Calu3 (cell line): ENCODE measurements around the gene NPW. TPM values are rescaled to one million over a fixed set of nuclear protein-coding genes. Genes with fewer than 3 reads are reported as not detected.
"Not testable (repeated sequence)": the region's sequence is repeated elsewhere in the genome, so short reads cannot be mapped to it uniquely, and the experiment has no call there.

Source experiments
- BruUV-seq: library from RNA; stranded (reverse); fragments of 400-500 nt; replicated peaks from 2 replicates; lab custom pipeline; 2021; lab: Mats Ljungman, UMichigan
- CTCF ChIA-PET: fragments of 300-600 bp; sonication (Branson Sonifier 250); formaldehyde crosslinking; loops from one replicate; lab custom pipeline; 2022; ENCODE audit warnings: antibody characterized with exemption; lab: Charles Lee
- DNase-seq: peaks from one replicate; pipeline ENCODE4 v3.0.0; 2022
- H3K27ac Mint-ChIP-seq: one replicate; pipeline ENCODE4 v1.8.0; 2022; ENCODE audit warnings: mixed read lengths; ENCODE audit not compliant: unreplicated experiment
- H3K27me3 Mint-ChIP-seq: one replicate; pipeline ENCODE4 v1.8.0; 2022; ENCODE audit warnings: mixed read lengths; ENCODE audit not compliant: unreplicated experiment
- H3K36me3 Mint-ChIP-seq: one replicate; pipeline ENCODE4 v1.8.0; 2022; ENCODE audit warnings: mild to moderate bottlenecking, moderate library complexity, mixed read lengths; ENCODE audit not compliant: insufficient read depth, unreplicated experiment
- H3K4me1 Mint-ChIP-seq: one replicate; pipeline ENCODE4 v1.8.0; 2022; ENCODE audit warnings: mild to moderate bottlenecking, low read depth, mixed read lengths; ENCODE audit not compliant: unreplicated experiment
- H3K4me3 Mint-ChIP-seq: one replicate; pipeline ENCODE4 v1.8.0; 2022; ENCODE audit warnings: mild to moderate bottlenecking, low read depth, moderate library complexity, mixed read lengths; ENCODE audit not compliant: unreplicated experiment
- H3K9me3 Mint-ChIP-seq: one replicate; pipeline ENCODE4 v1.8.0; 2022; ENCODE audit warnings: low read depth, mixed read lengths; ENCODE audit not compliant: unreplicated experiment
- CTCF ChIP-seq: fragments of 200-600 bp; IDR thresholded peaks from one replicate; pipeline ENCODE4 v1.8.0; 2022; ENCODE audit warnings: antibody characterized with exemption; ENCODE audit not compliant: unreplicated experiment
- intact Hi-C: fragments of 100-400 bp; cut with micrococcal nuclease; formaldehyde crosslinking; loops from one replicate; pipeline ENCODE4 v1.10.0; 2022; ENCODE audit not compliant: unreplicated experiment
- total RNA-seq: library from RNA; stranded (reverse); gene quantifications from 2 replicates; pipeline ENCODE4 v1.2.3, GENCODE V29; 2022

NPW gene
- total RNA-seq, 1 experiment from 2014 or later = 1.5 TPM

- no peak for TF ChIP-seq CTCF
Observed at GRCh38 chr16:2031081-2031577, 11.5 kb downstream of the NPW start.

GRCh38 chr16:2032285-2033056, 12.9 kb downstream of the NPW start:
- Mint-ChIP-seq H3K27me3 (no peaks in the 10 kb centered on the region), H3K4me1 (peaks cover 7% of the 10 kb centered on the region), H3K27ac (no peak overlapping the region), H3K4me3 (no peak overlapping the region), H3K9me3 (no peaks in the 10 kb centered on the region), H3K36me3 (peaks cover 17% of the 10 kb centered on the region)
- intact Hi-C loops = no loop called here
- no peak for DNase-seq
- BruUV-seq = no TSS peak
- TF ChIP-seq CTCF = no peak
- CTCF ChIA-PET = no interaction called here

More at GRCh38 chr16:2031081-2031577, 11.5 kb downstream of the NPW start:
- no TSS peak for BruUV-seq
- CTCF ChIA-PET = interaction anchor here (0.7 kb wide), 1 partner anchor 1660 kb away, joined by 4 read pairs; no protein-coding TSS in a partner anchor
- intact Hi-C loops = no loop called here
- no peak for DNase-seq
- Mint-ChIP-seq H3K36me3 (peaks cover 11% of the 10 kb centered on the region), H3K27ac (no peak overlapping the region), H3K4me3 (no peak overlapping the region), H3K9me3 (no peaks in the 10 kb centered on the region), H3K27me3 (no peaks in the 10 kb centered on the region), H3K4me1 (peaks cover 9% of the 10 kb centered on the region)

GRCh38 chr16:2033057-2033908, 13.7 kb downstream of the NPW start:
- CTCF ChIA-PET = interaction anchor here (0.7 kb wide), 1 partner anchor 25 kb away, joined by 3 read pairs; no protein-coding TSS in a partner anchor
- no peak for TF ChIP-seq CTCF
- DNase-seq = peak; percentile 45
- Mint-ChIP-seq H3K27me3 (no peaks in the 10 kb centered on the region), H3K4me3 (no peak overlapping the region), H3K9me3 (no peaks in the 10 kb centered on the region), H3K27ac (no peak overlapping the region), H3K4me1 (no peaks in the 10 kb centered on the region), H3K36me3 (peaks cover 13% of the 10 kb centered on the region)
- intact Hi-C loops = no loop called here
- no TSS peak for BruUV-seq

- BruUV-seq, H3K4me3 Mint-ChIP-seq, DNase-seq, H3K4me1 Mint-ChIP-seq, intact Hi-C loops, H3K9me3 Mint-ChIP-seq, H3K27ac Mint-ChIP-seq, H3K27me3 Mint-ChIP-seq: not testable (repeated sequence)
- CTCF ChIA-PET = interaction anchor here (0.7 kb wide), 1 partner anchor 26 kb away, joined by 3 read pairs; no protein-coding TSS in a partner anchor
- peaks cover 18% of the 10 kb centered on the region for H3K36me3 Mint-ChIP-seq
Observed at GRCh38 chr16:2033909-2034695, 14.5 kb downstream of the NPW start.
